Measurements from ENCODE around the gene SLC44A3. TPM values are rescaled to one million over a fixed set of nuclear protein-coding genes. Genes with fewer than 3 reads are reported as not detected.

Gene SLC44A3
- total RNA-seq, 4 donors from 2014 or later, result 0.19 TPM; not detected in 3

DNA sequence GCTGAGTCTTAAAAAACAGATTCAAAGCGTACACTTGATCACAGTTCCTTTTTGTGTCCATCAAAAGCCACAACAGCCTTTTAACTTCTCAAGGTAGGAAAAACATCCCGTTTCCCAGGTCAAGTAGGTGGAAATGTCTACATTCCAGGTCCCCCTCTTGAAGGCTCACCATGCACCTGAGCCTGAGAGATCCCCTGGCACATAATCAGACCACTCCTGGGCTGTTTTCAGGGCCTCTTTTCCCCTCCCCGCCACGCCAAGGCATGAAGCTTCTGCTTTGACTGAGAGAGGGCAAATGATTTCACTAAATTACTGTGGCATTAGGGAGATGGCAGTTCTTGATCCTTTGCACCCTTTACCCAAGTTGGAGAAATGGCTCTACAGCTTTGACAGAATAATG, 85.0 kb downstream of the SLC44A3 start:
- no peaks in the 10 kb centered on the region for H3K36me3 ChIP-seq
- TF ChIP-seq, protein P1, sequence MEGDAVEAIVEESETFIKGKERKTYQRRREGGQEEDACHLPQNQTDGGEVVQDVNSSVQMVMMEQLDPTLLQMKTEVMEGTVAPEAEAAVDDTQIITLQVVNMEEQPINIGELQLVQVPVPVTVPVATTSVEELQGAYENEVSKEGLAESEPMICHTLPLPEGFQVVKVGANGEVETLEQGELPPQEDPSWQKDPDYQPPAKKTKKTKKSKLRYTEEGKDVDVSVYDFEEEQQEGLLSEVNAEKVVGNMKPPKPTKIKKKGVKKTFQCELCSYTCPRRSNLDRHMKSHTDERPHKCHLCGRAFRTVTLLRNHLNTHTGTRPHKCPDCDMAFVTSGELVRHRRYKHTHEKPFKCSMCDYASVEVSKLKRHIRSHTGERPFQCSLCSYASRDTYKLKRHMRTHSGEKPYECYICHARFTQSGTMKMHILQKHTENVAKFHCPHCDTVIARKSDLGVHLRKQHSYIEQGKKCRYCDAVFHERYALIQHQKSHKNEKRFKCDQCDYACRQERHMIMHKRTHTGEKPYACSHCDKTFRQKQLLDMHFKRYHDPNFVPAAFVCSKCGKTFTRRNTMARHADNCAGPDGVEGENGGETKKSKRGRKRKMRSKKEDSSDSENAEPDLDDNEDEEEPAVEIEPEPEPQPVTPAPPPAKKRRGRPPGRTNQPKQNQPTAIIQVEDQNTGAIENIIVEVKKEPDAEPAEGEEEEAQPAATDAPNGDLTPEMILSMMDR (IDR thresholded peaks at IDR 0.05 in 4 of 5, conservative IDR thresholded peaks at IDR 0.05 in 1 of 5), result no peak
- TF ChIP-seq POLR2A (IDR thresholded peaks at IDR 0.05), result no peak
- H3K9me3 ChIP-seq, result no peaks in the 10 kb centered on the region
- no peak for ATAC-seq
- intact Hi-C loops (cut with DNase I; ENCODE audit: low total_unique reads) (no loop called here), in situ Hi-C loops (cut with MboI; ENCODE audit: low sequenced_read_pairs in 4 of 4) (no loop called here)
- no peak for DNase-seq
- no peak overlapping the region for H3K27ac ChIP-seq
- no peaks in the 10 kb centered on the region for H3K27me3 ChIP-seq
- H3K4me1 ChIP-seq, result no peaks in the 10 kb centered on the region
- no peak overlapping the region for H3K4me3 ChIP-seq

DNA sequence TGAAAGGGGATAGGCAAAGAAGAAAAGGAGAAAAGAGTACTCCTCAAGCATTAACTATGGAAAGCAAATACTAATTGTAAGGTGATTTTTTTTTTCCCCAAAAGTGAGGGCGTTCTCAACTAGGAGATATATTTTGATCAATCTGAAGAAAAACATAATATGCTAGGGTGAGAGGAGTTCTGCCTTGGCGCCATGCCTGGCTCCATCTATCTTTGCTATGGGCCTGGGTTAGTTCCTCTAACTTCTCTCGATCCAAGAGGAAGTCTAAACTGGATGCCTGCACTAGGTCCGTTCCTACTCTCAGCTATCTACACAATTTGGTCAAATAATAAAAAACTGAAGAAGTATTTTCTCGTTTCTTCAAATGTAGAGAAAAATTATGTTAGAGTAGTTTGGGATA, 86.2 kb downstream of the SLC44A3 start:
- in situ Hi-C loops (cut with MboI; ENCODE audit: low sequenced_read_pairs in 4 of 4), result no loop called here
- ATAC-seq (no peak), DNase-seq (no peak)
- H3K4me3 ChIP-seq, result no peak overlapping the region
- intact Hi-C loops (cut with DNase I; ENCODE audit: low total_unique reads), result no loop called here
- TF ChIP-seq, protein P1 (IDR thresholded peaks at IDR 0.05 in 4 of 5, conservative IDR thresholded peaks at IDR 0.05 in 1 of 5), result no peak
- no peak for TF ChIP-seq POLR2A (IDR thresholded peaks at IDR 0.05)
- H3K4me1 ChIP-seq, result no peaks in the 10 kb centered on the region
- H3K9me3 ChIP-seq, result no peaks in the 10 kb centered on the region
- no peaks in the 10 kb centered on the region for H3K36me3 ChIP-seq
- H3K27me3 ChIP-seq, result no peaks in the 10 kb centered on the region
- H3K27ac ChIP-seq, result no peak overlapping the region

DNA sequence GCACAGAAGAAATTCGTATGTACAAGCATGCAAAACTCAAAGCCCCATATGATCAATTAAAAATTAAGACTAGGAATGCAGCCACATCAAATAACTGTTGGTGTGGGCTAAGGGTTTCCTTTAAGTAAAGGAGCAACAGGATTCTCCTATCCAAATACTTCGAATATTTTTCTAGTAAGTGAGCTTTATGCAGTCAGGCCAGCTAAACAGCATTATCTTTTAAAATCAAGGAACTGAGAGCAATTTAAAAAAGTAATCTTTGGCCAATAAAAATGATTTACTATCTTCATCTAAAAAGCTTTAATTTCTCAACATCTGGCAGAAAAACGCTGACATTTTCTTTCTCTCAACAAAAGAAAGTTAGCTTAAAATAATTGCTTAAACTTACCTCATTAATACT, 87.0 kb downstream of the SLC44A3 start:
- Histone ChIP-seq H3K4me3 (no peak overlapping the region), H3K4me1 (no peaks in the 10 kb centered on the region), H3K36me3 (no peaks in the 10 kb centered on the region), H3K27ac (no peak overlapping the region), H3K9me3 (no peaks in the 10 kb centered on the region), H3K27me3 (no peaks in the 10 kb centered on the region)
- TF ChIP-seq, protein P1 (IDR thresholded peaks at IDR 0.05 in 4 of 5, conservative IDR thresholded peaks at IDR 0.05 in 1 of 5), result no peak
- TF ChIP-seq POLR2A (IDR thresholded peaks at IDR 0.05), result no peak
- in situ Hi-C loops (cut with MboI; ENCODE audit: low sequenced_read_pairs in 4 of 4) (no loop called here), intact Hi-C loops (cut with DNase I; ENCODE audit: low total_unique reads) (no loop called here)
- DNase-seq (no peak), ATAC-seq (no peak)

DNA sequence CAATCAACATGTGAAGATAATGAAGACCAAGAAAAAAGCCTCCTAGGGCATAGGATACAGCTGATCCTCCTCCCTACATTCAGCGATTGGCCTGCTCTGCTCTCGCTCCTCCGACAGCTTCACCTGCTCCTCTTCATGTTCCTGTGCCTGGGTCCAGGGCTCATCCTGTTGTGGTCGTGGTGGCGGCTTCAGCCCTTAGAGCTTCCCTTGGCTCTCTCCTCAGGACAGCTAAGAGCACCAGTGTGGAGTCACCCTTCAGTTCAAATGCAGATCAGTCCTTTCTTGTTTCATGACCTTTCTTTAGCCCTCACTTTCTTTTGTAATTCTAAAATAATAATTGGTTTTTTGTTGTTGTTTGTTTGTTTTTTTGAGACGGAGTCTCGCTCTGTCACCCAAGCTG, 88.0 kb downstream of the SLC44A3 start:
- Histone ChIP-seq H3K4me1 (no peaks in the 10 kb centered on the region), H3K36me3 (no peaks in the 10 kb centered on the region), H3K9me3 (no peaks in the 10 kb centered on the region), H3K27me3 (no peaks in the 10 kb centered on the region), H3K4me3 (no peak overlapping the region), H3K27ac (no peak overlapping the region)
- ATAC-seq (no peak), DNase-seq (no peak)
- no peak for TF ChIP-seq POLR2A (IDR thresholded peaks at IDR 0.05)
- TF ChIP-seq, protein P1 (IDR thresholded peaks at IDR 0.05 in 4 of 5, conservative IDR thresholded peaks at IDR 0.05 in 1 of 5), result no peak
- intact Hi-C loops (cut with DNase I; ENCODE audit: low total_unique reads) (no loop called here), in situ Hi-C loops (cut with MboI; ENCODE audit: low sequenced_read_pairs in 4 of 4) (no loop called here)

DNA sequence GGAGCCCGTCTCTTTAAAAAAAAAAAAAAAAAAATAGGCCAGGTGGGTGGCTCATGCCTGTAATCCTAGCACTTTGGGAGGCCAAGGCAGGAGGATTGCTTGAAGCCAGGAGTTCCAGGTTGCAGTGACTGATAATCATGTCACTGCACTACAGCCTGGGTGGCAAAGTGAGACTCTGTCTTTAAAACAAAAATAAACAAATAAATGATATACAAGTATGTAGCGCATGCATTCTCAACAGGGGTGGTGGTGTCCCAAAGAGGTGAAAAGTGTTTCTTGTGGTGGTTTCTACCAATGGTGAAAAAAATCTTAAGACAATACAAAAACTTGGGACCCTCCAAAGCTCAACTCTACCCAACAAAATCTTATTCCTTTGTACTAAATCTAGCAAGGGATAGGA, 88.8 kb downstream of the SLC44A3 start:
- DNase-seq (no peak), ATAC-seq (no peak)
- in situ Hi-C loops (cut with MboI; ENCODE audit: low sequenced_read_pairs in 4 of 4) (no loop called here), intact Hi-C loops (cut with DNase I; ENCODE audit: low total_unique reads) (no loop called here)
- no peak for TF ChIP-seq POLR2A (IDR thresholded peaks at IDR 0.05)
- TF ChIP-seq, protein P1 (IDR thresholded peaks at IDR 0.05 in 4 of 5, conservative IDR thresholded peaks at IDR 0.05 in 1 of 5), result no peak
- Histone ChIP-seq H3K27ac (no peak overlapping the region), H3K4me1 (no peaks in the 10 kb centered on the region), H3K4me3 (no peak overlapping the region), H3K9me3 (no peaks in the 10 kb centered on the region), H3K27me3 (no peaks in the 10 kb centered on the region), H3K36me3 (no peaks in the 10 kb centered on the region)
